Effector memory CD4-positive, alpha-beta T cell (primary cell): ENCODE measurements around the gene PIAS4.
A peak's percentile ranks its signal among the peaks of the same experiment; 100 is the strongest.

Experiments used
- DNase-seq, 3 donors: peaks; one replicate each; pipeline ENCODE4 v3.0.0-alpha.2; 2020
- H3K27ac ChIP-seq: 2 replicates; pipeline ENCODE4 v1.7.0; 2013; ENCODE audit warnings: mild to moderate bottlenecking, low read length, moderate library complexity; ENCODE audit not compliant: insufficient read depth, poor library complexity, severe bottlenecking
- H3K27me3 ChIP-seq: replicated peaks from 2 replicates; pipeline ENCODE4 v1.7.0; 2013; ENCODE audit warnings: mild to moderate bottlenecking, low read length; ENCODE audit not compliant: insufficient read depth, control insufficient read depth, poor library complexity, severe bottlenecking
- H3K36me3 ChIP-seq: 2 replicates; pipeline ENCODE4 v1.7.0; 2013; ENCODE audit warnings: mild to moderate bottlenecking, low read length, moderate library complexity; ENCODE audit not compliant: control insufficient read depth, insufficient read depth
- H3K4me1 ChIP-seq: 2 replicates; pipeline ENCODE4 v1.7.0; 2013; ENCODE audit warnings: low read length, mild to moderate bottlenecking; ENCODE audit not compliant: control insufficient read depth, insufficient read depth, poor library complexity, severe bottlenecking
- H3K4me3 ChIP-seq: 2 replicates; pipeline ENCODE4 v1.7.0; 2013; ENCODE audit warnings: low read length, low read depth, mild to moderate bottlenecking; ENCODE audit not compliant: insufficient read depth, poor library complexity, severe bottlenecking
- H3K9me3 ChIP-seq: 2 replicates; pipeline ENCODE4 v1.7.0; 2013; ENCODE audit warnings: mild to moderate bottlenecking, low read length, moderate library complexity; ENCODE audit not compliant: control insufficient read depth

PIAS4 gene

GRCh38 chr19:4061178-4061682 lies 53.7 kb downstream of the PIAS4 start:
- Histone ChIP-seq H3K27ac (peak overlapping the region; percentile 81), H3K4me3 (peak overlapping the region; percentile 4), H3K4me1 (peaks cover 70% of the 10 kb centered on the region), H3K9me3 (no peaks in the 10 kb centered on the region), H3K36me3 (peaks cover under 1% of the 10 kb centered on the region), H3K27me3 (no peaks in the 10 kb centered on the region)
- DNase-seq, result peak in 2 of 3 donors; percentile 36 to 50

DNA sequence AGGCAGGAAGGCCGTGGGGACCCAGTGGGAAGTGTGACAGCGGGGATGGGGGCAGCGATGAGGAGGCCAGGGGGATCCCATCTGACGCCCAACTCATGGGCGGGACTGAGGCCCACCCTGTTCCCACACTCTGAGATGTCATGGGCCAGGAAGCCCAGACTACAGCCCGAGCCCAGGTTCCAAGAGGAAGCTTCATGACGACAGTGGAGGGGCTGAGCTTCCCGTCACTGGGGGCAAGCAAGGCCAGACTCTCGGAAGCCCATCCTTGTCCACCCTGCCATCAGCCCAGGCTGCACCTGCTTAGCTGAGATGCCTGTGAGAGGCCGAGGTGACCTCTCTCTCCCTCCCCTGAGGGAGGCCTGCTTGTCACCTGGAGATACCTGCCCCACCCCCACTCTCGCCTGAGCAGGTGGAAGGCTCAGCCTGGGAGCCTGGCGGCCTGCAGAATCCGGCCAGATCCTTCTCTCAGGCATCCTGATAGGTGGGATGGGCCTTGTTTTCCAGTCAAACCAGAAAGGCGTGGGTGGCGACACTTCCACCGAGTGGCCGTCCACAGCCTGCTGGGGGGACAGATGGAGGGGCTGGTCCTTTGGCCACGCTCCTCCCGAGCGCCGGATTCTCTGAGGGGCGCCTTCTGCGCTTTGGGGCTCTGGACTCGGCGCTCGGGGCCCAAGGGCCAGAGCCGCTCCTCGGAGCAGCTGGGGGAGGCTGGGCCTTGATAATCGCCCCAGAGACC lies 54.3 kb downstream of the PIAS4 start:
- no peaks in the 10 kb centered on the region for H3K9me3 ChIP-seq
- H3K4me3 ChIP-seq, result no peak overlapping the region
- no peaks in the 10 kb centered on the region for H3K27me3 ChIP-seq
- no peaks in the 10 kb centered on the region for H3K36me3 ChIP-seq
- H3K27ac ChIP-seq, result peak overlapping the region; percentile 81
- no peak for DNase-seq
- peaks cover 70% of the 10 kb centered on the region for H3K4me1 ChIP-seq

- peaks cover 69% of the 10 kb centered on the region for H3K4me1 ChIP-seq
- no peaks in the 10 kb centered on the region for H3K27me3 ChIP-seq
- no peaks in the 10 kb centered on the region for H3K36me3 ChIP-seq
Observed at GRCh38 chr19:4062419-4063368, 55.2 kb downstream of the PIAS4 start.

GRCh38 chr19:4063369-4064148 lies 56.0 kb downstream of the PIAS4 start:
- Histone ChIP-seq H3K9me3 (no peaks in the 10 kb centered on the region), H3K27me3 (no peaks in the 10 kb centered on the region), H3K4me3 (peak overlapping the region; percentile 77), H3K4me1 (peaks cover 67% of the 10 kb centered on the region), H3K36me3 (no peaks in the 10 kb centered on the region), H3K27ac (peak overlapping the region; percentile 81)
- DNase-seq, result no peak

More at GRCh38 chr19:4062419-4063368, 55.2 kb downstream of the PIAS4 start:
- Histone ChIP-seq H3K27ac (peak overlapping the region; percentile 81), H3K4me3 (no peak overlapping the region), H3K9me3 (no peaks in the 10 kb centered on the region)
- DNase-seq, result no peak

GRCh38 chr19:4064149-4064495 lies 56.6 kb downstream of the PIAS4 start:
- H3K27me3 ChIP-seq, result no peaks in the 10 kb centered on the region
- no peak for DNase-seq
- H3K9me3 ChIP-seq, result no peaks in the 10 kb centered on the region
- H3K4me1 ChIP-seq, result peaks cover 65% of the 10 kb centered on the region
- peak overlapping the region; percentile 81 for H3K27ac ChIP-seq
- peak overlapping the region; percentile 77 for H3K4me3 ChIP-seq
- H3K36me3 ChIP-seq, result no peaks in the 10 kb centered on the region

GRCh38 chr19:4064496-4065260 lies 57.1 kb downstream of the PIAS4 start:
- DNase-seq, result peak; percentile 35 to 36 (median 35)
- Histone ChIP-seq H3K27me3 (no peaks in the 10 kb centered on the region), H3K4me3 (peak overlapping the region; percentile 77), H3K4me1 (peaks cover 65% of the 10 kb centered on the region), H3K36me3 (no peaks in the 10 kb centered on the region), H3K9me3 (no peaks in the 10 kb centered on the region), H3K27ac (peak overlapping the region; percentile 81)

GRCh38 chr19:4065430-4066175 lies 58.1 kb downstream of the PIAS4 start:
- Histone ChIP-seq H3K4me3 (peak overlapping the region; percentile 98), H3K27ac (peak overlapping the region; percentile 93), H3K27me3 (no peaks in the 10 kb centered on the region), H3K9me3 (no peaks in the 10 kb centered on the region), H3K4me1 (peaks cover 59% of the 10 kb centered on the region), H3K36me3 (no peaks in the 10 kb centered on the region)
- peak; percentile 94 to 96 (median 95) for DNase-seq

DNA sequence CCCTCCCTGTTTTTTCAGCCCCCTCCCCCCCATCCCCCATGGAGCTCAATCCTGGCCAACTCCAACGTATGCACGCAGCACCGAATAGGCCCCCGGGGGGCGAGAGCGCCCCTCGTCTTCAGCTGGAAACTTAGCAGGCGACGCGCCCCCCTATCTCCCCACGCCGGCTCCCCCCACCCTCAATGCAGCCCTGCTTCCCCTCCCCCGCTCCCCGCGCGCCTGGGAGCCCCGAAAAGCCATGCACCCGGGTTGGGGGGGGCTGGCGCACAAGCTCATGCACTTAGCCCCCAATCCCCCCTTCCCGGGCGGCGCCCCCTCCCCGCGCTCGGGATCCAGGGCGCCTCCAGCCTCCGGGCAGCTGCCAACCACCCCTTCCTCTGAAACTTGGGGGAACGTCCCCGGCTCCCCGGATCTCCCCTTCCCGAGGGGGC lies 58.7 kb downstream of the PIAS4 start:
- Histone ChIP-seq H3K4me1 (peaks cover 53% of the 10 kb centered on the region), H3K9me3 (no peaks in the 10 kb centered on the region), H3K36me3 (no peaks in the 10 kb centered on the region), H3K27me3 (no peaks in the 10 kb centered on the region), H3K27ac (peak overlapping the region; percentile 93), H3K4me3 (peak overlapping the region; percentile 98)
- peak in 1 of 3 donors; percentile 48 for DNase-seq
